Ureter (tissue), 1 donor: ENCODE measurements around the gene CIROP. TPM values are rescaled to one million over a fixed set of nuclear protein-coding genes. Genes with fewer than 3 reads are reported as not detected.

ENCODE experiments used
- DNase-seq: peaks from one replicate; pipeline ENCODE4 v3.0.0-alpha.2; 2020; ENCODE audit warnings: low spot score
- total RNA-seq: library from RNA; stranded (reverse); gene quantifications from one replicate; pipeline ENCODE4 v1.2.4, GENCODE V29; 2023
- donor health status: DM: yes; HTN: yes; CAD: no.

The CIROP gene
- total RNA-seq, 1 donor from 2014 or later, result not detected

DNA sequence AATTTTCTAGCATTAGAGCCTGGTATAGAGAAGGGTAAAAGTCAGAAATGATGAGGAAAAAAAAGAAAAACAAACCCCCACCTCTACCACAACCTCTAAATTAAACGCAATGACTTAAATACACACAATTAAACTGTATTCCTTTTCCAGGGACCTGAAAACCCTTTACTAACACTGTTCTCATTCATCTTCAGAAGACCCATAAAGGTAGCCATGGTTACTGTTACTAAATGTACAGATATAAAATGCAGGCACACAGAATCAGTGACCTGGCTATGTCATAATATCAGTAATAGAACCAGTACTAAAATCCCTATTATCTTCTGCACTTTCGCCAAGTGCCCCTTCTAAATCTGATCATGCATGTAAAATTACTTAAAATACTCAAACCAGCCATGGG lies 11.3 kb downstream of the CIROP start:
- no peak for DNase-seq

DNA sequence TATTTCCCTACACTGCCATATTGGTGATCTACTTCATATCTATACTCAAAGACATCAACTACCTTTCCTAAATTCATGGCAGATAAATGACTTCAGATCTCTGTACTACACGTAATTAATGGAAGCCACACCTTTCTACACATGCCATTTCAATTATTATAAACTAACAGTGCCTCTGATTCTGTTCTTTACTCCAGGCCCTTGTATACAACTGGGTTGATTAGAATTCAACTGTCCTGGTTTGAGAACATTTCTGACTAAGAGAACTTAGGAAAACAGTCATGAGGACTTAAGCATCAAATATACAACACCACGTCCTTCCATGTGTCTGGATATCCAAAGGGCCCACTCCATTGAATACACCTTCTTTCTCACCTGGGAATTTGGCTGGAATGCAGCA lies 11.7 kb downstream of the CIROP start:
- DNase-seq, result no peak

DNA sequence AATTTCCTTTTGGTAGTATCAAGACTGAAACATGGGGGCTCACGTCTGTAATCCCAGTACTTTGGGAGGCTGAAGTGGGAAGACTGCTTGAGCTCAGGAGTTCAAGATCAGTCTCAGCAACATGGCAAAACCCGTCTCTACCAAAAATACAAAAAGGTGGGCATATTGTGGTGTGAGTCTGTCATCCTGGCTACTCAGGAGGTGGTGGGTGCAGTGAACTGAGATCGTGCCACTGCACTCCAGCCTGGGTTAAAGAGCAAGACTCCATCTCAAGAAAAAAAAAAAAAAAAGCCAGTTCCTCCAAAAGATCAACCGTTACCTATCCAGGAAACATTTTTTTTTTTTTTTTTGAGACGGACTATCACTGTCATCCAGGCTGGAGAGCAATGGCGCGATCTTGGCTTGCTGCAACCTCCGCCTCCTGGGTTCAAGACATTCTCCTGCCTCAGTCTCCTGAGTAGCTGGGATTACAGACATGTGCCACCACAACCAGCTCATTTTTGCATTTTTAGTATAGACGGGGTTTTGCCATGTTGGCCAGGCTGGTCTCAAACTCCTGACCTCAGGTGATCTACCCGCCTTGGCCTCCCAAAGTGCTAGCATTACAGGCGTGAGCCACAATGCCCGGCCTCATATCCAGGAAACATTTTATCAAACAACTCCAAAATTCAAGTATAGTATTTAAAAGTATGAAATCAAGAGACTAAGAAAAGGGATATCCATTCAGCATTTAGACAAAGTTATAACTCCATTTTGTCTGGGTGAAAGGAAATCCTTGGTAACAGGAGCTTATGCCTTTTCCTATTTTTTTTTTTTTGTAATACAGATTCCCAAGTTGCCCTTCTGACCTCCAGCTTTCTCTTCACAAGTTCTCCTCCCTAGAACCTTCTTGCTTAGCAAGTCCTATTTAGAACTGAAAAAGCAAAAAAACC lies 13.2 kb downstream of the CIROP start:
- DNase-seq, result no peak

DNA sequence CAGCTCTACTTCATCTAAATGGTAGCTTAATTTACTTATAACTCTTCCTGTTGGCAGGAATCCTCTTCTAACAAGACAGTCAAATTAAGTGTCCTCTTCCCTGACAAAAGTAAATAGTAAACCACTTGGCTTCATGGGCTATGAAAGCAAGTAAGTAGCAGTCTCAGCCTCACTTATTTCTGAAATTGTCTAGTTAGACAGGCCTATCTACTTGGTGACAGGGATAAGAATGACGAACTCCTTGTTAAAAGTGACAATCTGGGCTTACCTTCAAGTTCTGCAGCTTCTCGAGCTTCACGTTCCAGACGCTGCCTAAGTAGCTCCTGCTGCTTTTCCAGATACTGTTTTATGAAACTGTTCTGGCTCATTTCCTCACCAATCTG lies 14.5 kb downstream of the CIROP start:
- no peak for DNase-seq

DNA sequence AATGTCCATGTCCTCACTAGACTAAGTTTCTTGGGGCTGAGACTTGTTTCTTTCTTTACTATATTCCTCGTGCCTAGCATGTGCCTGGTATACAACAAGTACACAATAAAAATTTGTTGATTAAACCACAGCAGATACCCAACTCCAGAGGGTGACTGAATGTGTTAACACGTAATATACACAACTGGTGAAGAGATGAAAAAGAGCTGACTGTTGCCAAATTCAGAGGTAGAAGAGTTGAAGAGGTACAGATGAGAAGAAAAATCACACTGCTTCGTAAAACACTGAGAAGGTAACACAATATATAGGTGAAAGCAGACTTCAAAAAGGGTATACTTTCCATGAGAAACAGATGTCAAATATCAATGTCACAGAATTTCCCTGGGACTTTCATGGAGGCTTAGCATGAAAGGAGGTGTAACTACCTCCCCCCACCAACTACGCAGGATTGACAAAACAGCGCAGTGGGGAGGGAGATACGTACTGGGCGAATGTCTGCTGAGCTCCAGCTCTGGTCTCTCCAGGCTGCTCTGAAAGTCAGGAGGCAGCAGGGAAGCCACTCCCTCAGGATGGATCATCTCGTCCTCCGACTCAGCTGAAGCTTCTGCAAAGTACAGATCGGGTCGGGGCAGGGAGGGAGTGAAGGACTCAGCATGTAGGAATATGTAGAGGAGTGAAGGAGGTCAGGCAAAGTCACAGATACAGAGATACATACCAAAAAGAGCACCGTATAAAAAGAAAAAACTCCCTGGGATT lies 15.1 kb downstream of the CIROP start:
- no peak for DNase-seq

DNA sequence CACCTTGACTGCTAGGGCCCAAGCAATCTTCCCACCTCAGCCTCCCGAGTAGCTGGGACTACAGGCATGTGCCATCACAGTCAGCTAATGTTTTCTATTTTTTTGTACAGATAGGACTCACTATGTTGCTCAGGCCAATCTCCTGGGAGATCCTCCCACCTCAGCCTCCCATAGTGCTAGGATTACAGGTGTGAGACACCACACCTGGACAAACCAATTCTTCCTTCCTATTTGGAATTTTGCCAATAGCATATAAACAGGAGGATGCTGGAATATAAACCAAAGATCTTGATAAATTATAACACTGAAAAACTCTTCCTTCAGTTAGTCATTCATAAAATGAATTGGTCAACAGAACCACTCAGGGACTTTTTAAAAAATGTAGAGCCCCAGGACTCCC lies 18.2 kb downstream of the CIROP start:
- DNase-seq, result no peak

DNA sequence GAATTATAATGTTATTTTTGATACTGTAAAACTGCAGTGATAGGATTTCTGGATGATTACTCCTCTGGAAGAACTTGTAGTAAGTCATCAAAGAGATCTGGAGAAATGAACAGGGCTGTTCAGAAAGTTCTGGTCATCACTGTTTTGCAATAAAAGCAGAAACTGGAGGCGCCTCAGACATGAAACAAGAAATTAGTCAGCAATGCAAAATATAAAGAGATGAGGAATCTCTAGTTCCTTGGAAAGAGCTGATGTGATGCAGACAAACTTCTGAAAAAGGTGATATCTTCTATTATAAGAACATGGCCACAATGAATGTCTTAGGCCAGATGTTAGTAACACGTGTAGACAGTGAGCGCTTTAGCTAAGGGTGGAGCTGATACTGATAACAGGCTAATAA lies 19.3 kb downstream of the CIROP start:
- no peak for DNase-seq

DNA sequence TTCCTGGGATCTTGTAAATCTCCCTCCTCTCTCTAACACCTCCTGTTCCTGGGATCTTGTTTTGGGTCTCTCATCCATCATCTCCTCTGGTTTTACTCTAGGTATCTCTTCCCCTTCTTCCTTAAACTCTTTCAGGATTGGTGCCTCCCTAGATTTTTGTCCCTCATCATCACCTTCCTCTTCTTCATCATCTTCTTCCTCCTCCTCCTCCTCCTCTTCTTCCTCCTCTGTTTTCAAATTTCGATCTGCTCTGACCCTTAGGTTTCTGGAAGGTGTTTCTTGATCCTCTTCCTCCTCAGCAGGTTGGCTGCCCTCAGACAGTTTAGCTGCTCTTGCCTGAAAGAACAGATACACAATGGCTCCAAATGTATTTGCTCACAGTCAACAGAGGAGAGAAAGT lies 24.3 kb downstream of the CIROP start:
- DNase-seq, result no peak

DNA sequence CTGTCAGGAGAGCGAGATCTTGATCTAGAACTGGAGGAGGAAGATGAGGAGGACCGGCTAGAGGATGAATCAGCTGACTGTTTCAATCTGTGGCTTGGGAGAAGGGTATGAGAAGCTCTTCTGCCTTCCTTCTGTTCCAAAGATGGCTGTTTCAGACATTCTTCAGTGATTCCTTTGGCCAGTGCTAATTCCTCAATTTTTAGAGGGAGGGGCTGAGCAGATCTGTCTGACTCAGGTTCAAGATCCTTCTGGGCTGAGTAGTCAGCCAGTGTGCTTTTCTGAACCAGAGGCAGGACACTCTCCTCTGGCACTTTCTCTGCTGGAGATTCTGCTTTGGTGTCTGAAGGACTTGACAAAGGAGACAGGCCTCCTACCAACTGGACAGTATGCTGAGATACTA lies 25.1 kb downstream of the CIROP start:
- no peak for DNase-seq

DNA sequence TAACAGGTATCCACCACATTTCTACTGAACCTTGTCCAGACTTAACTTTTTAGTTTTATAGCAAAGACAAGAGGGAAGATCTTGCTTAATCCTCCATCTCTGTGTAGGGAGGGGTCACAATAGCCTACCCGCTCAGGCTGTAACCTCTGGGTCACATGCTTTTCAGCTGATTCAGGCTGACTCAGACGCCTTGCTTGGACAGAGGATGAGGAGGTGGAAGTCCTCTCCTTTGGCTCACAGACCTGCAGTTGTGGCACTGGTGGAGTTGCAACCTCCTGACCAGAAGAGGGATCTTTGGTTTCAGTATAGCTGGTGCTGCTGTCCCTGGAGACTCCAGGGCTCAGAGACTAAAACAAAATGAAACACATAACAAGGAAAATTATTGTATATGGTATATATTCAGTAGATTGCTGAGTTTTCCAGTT lies 26.1 kb downstream of the CIROP start:
- DNase-seq, result peak; percentile 67

DNA sequence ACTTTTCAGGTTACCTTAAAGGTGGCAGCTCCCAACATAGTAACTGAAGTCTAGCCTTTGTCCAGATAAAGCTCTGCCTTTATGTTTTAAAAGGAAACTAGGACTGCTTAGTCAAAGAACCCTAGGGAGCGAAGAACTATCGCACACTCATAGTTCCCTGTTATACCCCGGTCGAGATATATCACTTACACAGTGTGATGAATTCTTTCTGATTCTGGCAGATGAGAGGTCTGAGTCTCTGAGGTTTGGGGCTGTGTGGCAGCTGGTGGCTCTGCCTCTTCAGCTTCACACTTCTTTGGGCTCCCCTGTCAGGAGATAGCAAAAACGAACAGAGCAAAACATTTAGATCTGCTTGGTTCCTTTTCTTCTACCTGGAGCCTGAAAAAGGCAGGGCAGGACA lies 26.8 kb downstream of the CIROP start:
- no peak for DNase-seq

DNA sequence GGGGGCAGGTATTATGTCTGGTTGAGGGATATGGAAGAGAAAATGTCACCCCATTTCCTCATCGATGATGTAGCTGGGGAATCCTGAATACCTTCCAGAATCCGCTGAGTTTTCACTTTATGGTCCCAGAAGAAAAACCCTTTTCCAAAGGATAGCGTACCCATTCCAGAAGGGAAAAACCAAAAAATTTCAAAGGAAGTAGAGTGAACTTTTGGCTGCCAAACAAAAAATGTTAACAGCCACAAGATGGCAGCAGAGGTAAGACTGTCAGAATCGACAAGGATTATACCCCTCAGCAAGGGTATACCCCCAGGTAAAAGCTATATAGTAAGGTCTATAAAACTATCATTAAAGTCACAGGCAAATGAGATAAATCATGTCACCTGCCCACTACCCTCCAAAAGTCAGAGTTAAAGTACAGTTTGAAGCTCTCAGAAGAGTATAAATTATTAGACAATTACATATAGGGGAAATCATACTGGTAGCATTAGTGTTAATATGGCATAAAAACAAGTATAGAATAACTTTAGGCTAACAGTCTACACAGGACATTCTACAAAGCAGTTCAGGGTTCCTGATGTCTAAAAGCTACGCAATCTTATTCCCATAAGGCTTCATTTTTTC lies 27.9 kb downstream of the CIROP start:
- no peak for DNase-seq

DNA sequence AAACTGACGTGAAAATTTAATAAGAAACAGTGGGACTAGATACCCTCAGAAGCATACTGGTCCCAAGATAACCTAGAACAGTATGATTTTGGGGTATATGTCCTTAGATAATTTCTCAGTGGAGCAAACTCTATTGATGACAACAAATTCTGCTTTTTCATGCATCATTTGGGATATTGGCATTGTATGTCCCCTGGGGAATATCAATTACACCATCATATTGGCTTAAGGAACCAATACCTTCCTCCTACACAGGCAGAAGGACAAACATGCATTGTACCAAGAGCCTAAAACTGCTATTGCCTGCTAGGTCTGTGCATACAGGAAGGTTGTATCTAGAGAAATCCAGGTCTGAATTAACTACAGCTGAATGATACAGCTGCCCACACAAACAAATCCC lies 29.9 kb downstream of the CIROP start:
- no peak for DNase-seq

DNA sequence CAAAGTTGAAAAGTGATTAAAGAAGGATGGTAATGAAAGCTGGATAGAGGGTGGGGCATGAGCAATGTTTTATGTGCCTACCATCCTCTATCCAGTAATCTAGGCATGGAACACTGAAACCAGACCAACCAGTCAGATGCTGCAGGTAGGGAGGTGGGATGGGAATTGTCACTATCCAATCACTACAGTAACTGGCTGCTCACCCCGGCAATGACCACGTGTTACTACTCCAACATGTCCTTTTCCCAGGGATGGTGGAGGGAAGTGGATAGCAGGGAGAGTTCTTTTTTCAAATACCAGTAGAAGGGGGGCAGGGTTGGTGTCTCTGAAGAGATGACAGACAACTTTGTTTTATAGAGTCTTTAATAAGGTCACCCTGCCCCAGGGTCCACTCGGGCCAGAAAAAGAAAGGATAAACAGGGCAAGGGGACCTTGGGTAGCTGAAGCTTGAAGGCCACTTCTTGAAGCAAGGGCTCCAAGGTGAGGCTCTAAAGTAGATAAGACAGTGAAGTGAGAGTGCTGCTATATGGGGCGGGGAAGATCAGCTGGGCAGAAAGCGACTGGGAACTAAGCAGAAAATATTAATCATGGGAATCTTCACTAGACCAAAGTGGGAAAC lies 32.8 kb downstream of the CIROP start:
- DNase-seq, result no peak

DNA sequence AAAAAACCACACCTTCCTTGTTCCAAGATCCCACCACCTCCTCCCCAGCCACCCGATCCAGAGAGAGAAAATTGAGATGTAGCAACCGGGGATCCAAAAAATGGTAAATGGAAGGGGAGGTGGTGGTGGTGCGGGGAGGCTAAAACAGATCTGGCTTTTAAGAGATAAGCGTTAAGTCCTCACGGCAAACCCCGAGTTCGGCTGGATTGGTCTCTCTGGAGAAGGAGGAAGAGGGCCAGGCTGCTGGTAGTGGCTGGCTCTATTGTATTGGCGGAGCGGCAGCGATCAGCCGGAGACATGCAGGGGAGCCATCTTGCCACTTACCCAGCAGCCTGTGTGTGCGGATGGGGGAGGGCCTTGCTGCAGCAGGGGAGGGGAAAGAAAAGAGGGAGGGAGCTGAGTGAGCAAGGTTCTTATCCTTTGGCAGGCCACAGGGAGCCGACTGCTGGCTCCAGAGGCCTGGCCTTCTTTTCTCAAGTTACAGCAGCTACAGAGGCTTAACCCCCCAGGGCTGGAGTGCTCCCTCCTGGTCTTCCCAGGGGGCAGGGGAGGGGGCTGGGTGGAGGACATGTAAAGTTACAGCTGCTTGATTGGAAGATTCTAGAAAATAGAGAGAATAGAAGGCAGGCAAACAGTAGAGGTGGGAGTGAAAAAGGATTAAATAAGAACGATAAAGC lies 33.4 kb downstream of the CIROP start:
- DNase-seq, result peak; percentile 88

DNA sequence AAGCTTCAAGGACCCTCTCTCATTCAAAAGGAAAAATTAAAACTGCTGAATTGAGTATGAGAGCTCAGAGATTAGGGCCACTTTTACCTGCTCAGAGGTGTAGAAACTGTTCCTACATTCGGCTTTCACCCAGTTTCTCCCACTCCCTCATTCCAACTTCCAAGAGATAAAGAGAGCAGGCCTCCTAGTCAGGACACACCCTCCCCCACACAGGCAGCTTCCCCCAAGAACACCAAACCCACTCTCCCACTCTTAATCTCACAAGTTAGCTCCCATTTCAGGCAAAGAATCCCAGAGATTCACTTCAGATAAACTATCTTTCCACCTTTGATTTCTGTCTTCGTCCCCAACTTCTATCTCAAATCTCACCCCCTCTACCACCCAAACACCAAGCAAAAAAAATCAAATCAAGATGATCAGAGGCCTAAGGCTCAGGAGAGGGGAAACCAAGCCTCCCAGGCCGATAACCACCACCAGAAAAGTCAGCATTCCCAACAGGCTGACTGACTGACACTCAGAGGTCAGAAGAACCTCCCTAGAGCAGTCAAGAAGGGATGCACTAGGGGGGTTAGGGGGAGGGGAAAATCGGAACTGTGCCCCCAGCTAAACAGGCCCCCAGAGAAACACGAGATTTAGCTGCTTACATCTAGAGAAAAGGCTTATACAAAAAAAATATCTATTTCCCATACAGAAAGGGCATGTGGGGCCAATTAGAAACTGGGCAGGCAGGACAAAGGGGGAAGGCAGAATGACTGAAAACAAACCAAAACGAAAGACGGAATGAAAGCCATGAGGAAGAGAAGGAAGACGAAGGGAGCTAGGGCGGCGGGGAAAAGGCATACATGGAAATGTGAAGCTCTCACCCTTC lies 34.3 kb downstream of the CIROP start:
- no peak for DNase-seq

DNA sequence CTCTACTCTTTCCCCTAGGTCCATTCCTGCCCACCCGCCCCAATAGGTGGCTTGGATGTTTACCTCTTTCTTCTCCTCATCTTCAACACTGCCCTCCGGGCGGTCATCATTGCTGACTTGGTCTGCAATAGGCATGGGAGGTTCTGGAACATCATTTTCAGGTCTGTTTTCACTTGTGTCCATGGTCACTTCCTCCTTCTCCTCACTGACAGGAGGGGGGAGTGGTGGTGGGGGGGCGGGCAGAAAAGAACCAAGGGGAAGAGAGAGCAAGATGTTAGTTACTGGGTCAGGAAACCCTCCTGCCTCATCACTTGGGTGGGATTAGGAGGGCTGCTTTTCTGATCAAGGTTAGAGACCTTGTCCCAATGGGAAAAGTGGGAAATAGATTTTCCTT lies 35.4 kb downstream of the CIROP start:
- no peak for DNase-seq

DNA sequence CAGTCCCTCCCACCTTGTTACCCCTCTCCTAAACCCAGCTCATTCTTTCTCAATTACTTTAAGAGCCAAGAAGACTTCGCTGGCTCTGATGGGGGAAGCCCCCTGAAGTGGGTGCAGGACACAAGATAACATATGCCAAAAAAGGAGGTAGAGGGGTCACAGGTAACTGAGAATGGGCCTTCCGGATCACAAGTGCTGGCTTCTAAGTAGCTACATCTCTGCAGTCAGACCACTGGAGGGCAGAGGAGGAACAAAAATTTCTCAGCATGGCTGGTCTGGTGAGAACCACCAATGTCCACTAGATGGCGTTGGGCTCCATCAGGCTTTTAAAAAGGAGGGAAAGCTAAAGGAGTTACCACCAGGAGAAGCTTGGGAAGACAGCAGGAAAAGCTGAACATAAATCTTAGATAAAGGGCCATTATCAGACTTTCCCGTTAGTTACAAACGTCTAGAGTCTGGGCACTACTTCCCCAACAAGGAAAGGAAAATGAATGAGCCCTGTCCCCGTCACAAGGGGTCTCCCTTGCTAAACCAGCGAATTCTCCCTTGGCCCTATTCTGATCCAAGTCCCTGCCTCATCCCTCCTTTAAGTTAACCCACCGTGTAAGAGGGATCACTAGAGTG lies 35.9 kb downstream of the CIROP start:
- peak; percentile 87 for DNase-seq

DNA sequence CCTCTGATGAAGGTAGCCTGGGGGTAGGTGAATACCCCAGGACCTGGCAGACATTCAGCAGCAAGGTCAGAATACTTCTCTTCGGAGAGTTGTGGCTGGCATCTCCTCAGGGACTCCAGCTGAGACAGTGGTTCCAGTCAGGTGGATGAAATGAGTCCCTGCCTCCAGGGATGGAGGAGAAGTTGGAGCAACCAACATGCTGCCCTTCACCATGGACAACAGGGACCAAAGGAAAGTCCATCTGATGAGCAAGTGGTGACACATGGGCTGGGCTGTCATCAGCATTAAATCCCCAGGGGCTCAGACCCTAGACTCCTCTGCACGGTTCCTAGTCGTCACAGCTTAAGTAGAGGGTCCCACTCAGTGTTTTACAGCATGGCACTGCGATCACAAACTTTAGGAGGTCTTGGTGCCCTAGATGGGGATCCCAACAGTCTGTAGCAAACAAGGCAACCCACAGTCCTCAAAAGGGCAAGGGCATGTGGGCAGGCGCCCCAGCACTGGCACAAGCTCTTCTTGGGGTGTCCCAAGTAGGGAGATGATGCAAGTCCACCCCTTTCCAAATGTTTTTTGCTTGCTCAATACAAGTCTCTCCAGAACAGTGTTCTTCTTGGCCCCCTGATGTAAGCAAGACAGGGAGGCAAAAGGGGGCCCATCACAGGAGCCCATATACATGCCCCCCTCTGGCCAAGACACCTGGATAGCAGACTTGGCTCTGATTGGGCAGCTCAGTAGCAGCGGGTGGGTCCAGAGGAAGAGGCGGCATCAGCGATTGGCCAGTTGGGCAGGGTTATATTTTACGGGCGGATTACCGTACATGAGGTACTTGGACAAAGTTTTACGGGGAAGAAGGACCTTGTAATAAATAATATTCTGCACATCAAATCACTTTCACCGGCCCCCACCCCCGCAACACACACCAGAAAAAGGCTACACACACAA lies 36.7 kb downstream of the CIROP start:
- no peak for DNase-seq
